ENCODE data around the gene LIPJ.

Gene LIPJ

GRCh38 chr10:88592381-88592780 is 5.8 kb downstream of the LIPJ start:
- Histone ChIP-seq H3K4me1 (ENCODE audit: control insufficient read depth, low read length) (no peaks in the 10 kb centered on the region), H3K4me2 (ENCODE audit: low read length) (no peak overlapping the region), H3K4me3 (ENCODE audit: low read length) (no peak overlapping the region), H3K36me3 (ENCODE audit: control insufficient read depth, low read length) (no peaks in the 10 kb centered on the region), H3K9me3 (ENCODE audit: control insufficient read depth, insufficient read depth, low read length) (no peaks in the 10 kb centered on the region), H3K27ac (ENCODE audit: low read depth, low read length) (no peak overlapping the region), H3K27me3 (ENCODE audit: control insufficient read depth, low read length) (no peaks in the 10 kb centered on the region), H3K79me2 (ENCODE audit: control insufficient read depth, low read length) (no peaks in the 10 kb centered on the region), H3F3A (ENCODE audit: control insufficient read depth, insufficient read depth) (no peaks in the 10 kb centered on the region), H4K20me1 (ENCODE audit: control insufficient read depth, insufficient read depth, low read depth, low read length) (no peaks in the 10 kb centered on the region), H3K9me2 (replicated peaks; ENCODE audit: control insufficient read depth, low read length) (no peaks in the 10 kb centered on the region)
- no peak for TF ChIP-seq EZH2phosphoT487 (IDR thresholded peaks at IDR 0.05; ENCODE audit: borderline replicate concordance, low read length)

- Histone ChIP-seq H3K9me2 (replicated peaks; ENCODE audit: control insufficient read depth, low read length) (no peaks in the 10 kb centered on the region), H3K27ac (ENCODE audit: low read depth, low read length) (no peak overlapping the region), H3K4me3 (ENCODE audit: low read length) (no peak overlapping the region), H3K4me1 (ENCODE audit: control insufficient read depth, low read length) (no peaks in the 10 kb centered on the region), H4K20me1 (ENCODE audit: control insufficient read depth, insufficient read depth, low read depth, low read length) (no peaks in the 10 kb centered on the region), H3K4me2 (ENCODE audit: low read length) (no peak overlapping the region), H3F3A (ENCODE audit: control insufficient read depth, insufficient read depth) (no peaks in the 10 kb centered on the region), H3K9me3 (ENCODE audit: control insufficient read depth, insufficient read depth, low read length) (no peaks in the 10 kb centered on the region), H3K36me3 (ENCODE audit: control insufficient read depth, low read length) (no peaks in the 10 kb centered on the region), H3K79me2 (ENCODE audit: control insufficient read depth, low read length) (no peaks in the 10 kb centered on the region), H3K27me3 (ENCODE audit: control insufficient read depth, low read length) (no peaks in the 10 kb centered on the region)
- TF ChIP-seq CTCF (IDR thresholded peaks at IDR 0.05; ENCODE audit: low read depth, low read length, poor library complexity, severe bottlenecking) (no peak), EZH2phosphoT487 (IDR thresholded peaks at IDR 0.05; ENCODE audit: borderline replicate concordance, low read length) (no peak)
Measured at GRCh38 chr10:88592906-88593305, 6.3 kb downstream of the LIPJ start.

GRCh38 chr10:88594482-88594881 is 7.9 kb downstream of the LIPJ start:
- Histone ChIP-seq H3K4me1 (ENCODE audit: control insufficient read depth, low read length) (no peaks in the 10 kb centered on the region), H3K79me2 (ENCODE audit: control insufficient read depth, low read length) (no peaks in the 10 kb centered on the region), H3K4me2 (ENCODE audit: low read length) (no peak overlapping the region), H3K27me3 (ENCODE audit: control insufficient read depth, low read length) (no peaks in the 10 kb centered on the region), H3K36me3 (ENCODE audit: control insufficient read depth, low read length) (no peaks in the 10 kb centered on the region), H3K4me3 (ENCODE audit: low read length) (no peak overlapping the region), H3K9me2 (replicated peaks; ENCODE audit: control insufficient read depth, low read length) (no peaks in the 10 kb centered on the region), H3K9me3 (ENCODE audit: control insufficient read depth, insufficient read depth, low read length) (no peaks in the 10 kb centered on the region), H3F3A (ENCODE audit: control insufficient read depth, insufficient read depth) (no peaks in the 10 kb centered on the region), H4K20me1 (ENCODE audit: control insufficient read depth, insufficient read depth, low read depth, low read length) (no peaks in the 10 kb centered on the region), H3K27ac (ENCODE audit: low read depth, low read length) (no peak overlapping the region)
- TF ChIP-seq CTCF (IDR thresholded peaks at IDR 0.05; ENCODE audit: low read depth, low read length, poor library complexity, severe bottlenecking) (no peak), EZH2phosphoT487 (IDR thresholded peaks at IDR 0.05; ENCODE audit: borderline replicate concordance, low read length) (no peak)

GRCh38 chr10:88598055-88598454 is 11.5 kb downstream of the LIPJ start:
- Histone ChIP-seq H3K27ac (ENCODE audit: low read depth, low read length) (no peak overlapping the region), H3K36me3 (ENCODE audit: control insufficient read depth, low read length) (no peaks in the 10 kb centered on the region), H3K4me1 (ENCODE audit: control insufficient read depth, low read length) (no peaks in the 10 kb centered on the region), H3K79me2 (ENCODE audit: control insufficient read depth, low read length) (no peaks in the 10 kb centered on the region), H4K20me1 (ENCODE audit: control insufficient read depth, insufficient read depth, low read depth, low read length) (no peaks in the 10 kb centered on the region), H3K9me2 (replicated peaks; ENCODE audit: control insufficient read depth, low read length) (no peaks in the 10 kb centered on the region), H3F3A (ENCODE audit: control insufficient read depth, insufficient read depth) (no peaks in the 10 kb centered on the region), H3K9me3 (ENCODE audit: control insufficient read depth, insufficient read depth, low read length) (no peaks in the 10 kb centered on the region), H3K4me3 (ENCODE audit: low read length) (no peak overlapping the region), H3K27me3 (ENCODE audit: control insufficient read depth, low read length) (no peaks in the 10 kb centered on the region), H3K4me2 (ENCODE audit: low read length) (no peak overlapping the region)
- no peak for TF ChIP-seq EZH2phosphoT487 (IDR thresholded peaks at IDR 0.05; ENCODE audit: borderline replicate concordance, low read length)
- no peak for TF ChIP-seq CTCF (IDR thresholded peaks at IDR 0.05; ENCODE audit: low read depth, low read length, poor library complexity, severe bottlenecking)
